K562 (cell line): ENCODE measurements around the gene INO80E. TPM values are rescaled to one million over a fixed set of nuclear protein-coding genes. Genes with fewer than 3 reads are reported as not detected.

Experiments
- ATAC-seq: fragments of 200-7000 bp; cut with Tn5 transposase; 3 replicates; pipeline ENCODE4 v1.9.1; 2020; ENCODE audit warnings: moderate library complexity
- BruUV-seq: library from RNA; stranded (reverse); fragments of 400-500 nt; replicated peaks from 2 replicates; lab custom pipeline; 2021; lab: Mats Ljungman, UMichigan
- CTCF ChIA-PET: fragments of 300-600 bp; formaldehyde crosslinking; extraction: SDS; loops from one replicate; lab custom pipeline; 2021; ENCODE audit warnings: low intra/inter-chr PET ratio; lab: Yijun Ruan, JAX
- POLR2A ChIA-PET: fragments of 300-600, 350-650 bp; sonication (Branson Sonifier 250); formaldehyde crosslinking; extraction: SDS; loops from one replicate; lab custom pipeline; 2021; ENCODE audit warnings: antibody characterized with exemption, inconsistent platforms; lab: Yijun Ruan, JAX
- DNase-seq, 4 experiments: peaks; one replicate each; pipeline versions ENCODE4 v3.0.0 to v3.0.0-alpha.2; 2011 to 2018; ENCODE audit warnings: low spot score in 3 of 4, mixed read lengths in 3 of 4; ENCODE audit errors: extremely low read depth in 1 of 4
- FAIRE-seq: peaks from 2 replicates; lab custom pipeline; 2011; peaks lifted over from hg19 to GRCh38; lab: Jason Lieb, UNC
- H2AFZ ChIP-seq: 2 replicates; pipeline ENCODE4 v1.6.0; 2011; ENCODE audit warnings: low read depth, low read length, control low read depth, inconsistent platforms
- H3K27ac ChIP-seq: fragments of 200-600 bp; 3 replicates; pipeline ENCODE4 v1.8.0; 2011; ENCODE audit warnings: low read depth, mild to moderate bottlenecking, control low read depth, inconsistent platforms, low read length, moderate library complexity, mixed read lengths; ENCODE audit errors: extremely low read depth
- H3K27me3 ChIP-seq, 2 experiments: fragments of 300-600 bp in 1 of 2; 2 replicates in 1 of 2; 3 replicates in 1 of 2; pipeline versions ENCODE4 v1.6.0 to v1.8.0; 2011; ENCODE audit warnings: inconsistent platforms in 2 of 2, low read length in 2 of 2, mild to moderate bottlenecking in 1 of 2, mixed read lengths in 1 of 2, moderate library complexity in 1 of 2; ENCODE audit not compliant: control insufficient read depth in 2 of 2, insufficient read depth in 2 of 2
- H3K36me3 ChIP-seq: fragments of 300-600 bp; 3 replicates; pipeline ENCODE4 v1.8.0; 2011; ENCODE audit warnings: mild to moderate bottlenecking, low read length, inconsistent platforms; ENCODE audit not compliant: control insufficient read depth, insufficient read depth
- H3K4me1 ChIP-seq, 2 experiments: fragments of 200-600 bp in 1 of 2; replicated peaks in 1 of 2; 2 replicates in 1 of 2; 3 replicates in 1 of 2; pipeline versions ENCODE4 v1.5.1 to v1.8.0; 2011; ENCODE audit warnings: inconsistent platforms in 2 of 2, low read length in 2 of 2, mild to moderate bottlenecking in 1 of 2, mixed read lengths in 1 of 2, moderate library complexity in 1 of 2; ENCODE audit not compliant: control insufficient read depth in 2 of 2, insufficient read depth in 2 of 2
- H3K4me2 ChIP-seq: 2 replicates; pipeline ENCODE4 v1.6.1; 2011; ENCODE audit warnings: low read length, control low read depth, inconsistent platforms, mixed read lengths; ENCODE audit not compliant: insufficient read depth
- H3K4me3 ChIP-seq: fragments of 200-600 bp; sonication (generic), shearing (Covaris generic); 2 replicates; pipeline ENCODE4 v1.5.1; 2016; ENCODE audit warnings: control low read depth, inconsistent platforms
- H3K79me2 ChIP-seq: fragments of 200-600 bp; 3 replicates; pipeline ENCODE4 v1.8.0; 2011; ENCODE audit warnings: low read length, inconsistent platforms; ENCODE audit not compliant: control insufficient read depth, insufficient read depth
- H3K9ac ChIP-seq, 2 experiments: 2 replicates each; pipeline versions ENCODE4 v1.6.0 to v1.6.1; 2011; ENCODE audit warnings: low read depth in 2 of 2, low read length in 2 of 2, control low read depth in 1 of 2, inconsistent platforms in 1 of 2, mild to moderate bottlenecking in 1 of 2, mixed read lengths in 1 of 2; ENCODE audit not compliant: insufficient read depth in 1 of 2
- H3K9me1 ChIP-seq: one replicate; pipeline ENCODE4 v1.6.0; 2011; ENCODE audit warnings: inconsistent platforms, mild to moderate bottlenecking, low read length, moderate library complexity; ENCODE audit not compliant: control insufficient read depth, insufficient read depth
- H3K9me3 ChIP-seq: replicated peaks from 2 replicates; pipeline ENCODE4 v1.5.1; 2011; ENCODE audit warnings: low read depth, low read length, inconsistent platforms; ENCODE audit not compliant: control insufficient read depth, insufficient read depth
- H4K20me1 ChIP-seq: replicated peaks from 2 replicates; pipeline ENCODE4 v1.6.1; 2011; ENCODE audit warnings: low read length, inconsistent platforms, mixed read lengths; ENCODE audit not compliant: control insufficient read depth, insufficient read depth
- ADNP ChIP-seq: fragments of 200-800 bp; sonication (Bioruptor generic); IDR thresholded peaks from 2 replicates; pipeline ENCODE4 v1.6.1; 2016; ENCODE audit warnings: missing genetic modification characterization, missing compliant biosample characterization
- CTCFL ChIP-seq: IDR thresholded peaks from 2 replicates; pipeline ENCODE4 v1.6.1; 2011; ENCODE audit warnings: borderline replicate concordance, low read depth, mild to moderate bottlenecking, moderate library complexity, low read length; ENCODE audit not compliant: insufficient read depth, poor library complexity, severe bottlenecking
- HIVEP1 ChIP-seq: fragments of 250-450 bp; sonication (Bioruptor Pico); IDR thresholded peaks from 2 replicates; pipeline ENCODE4 v1.4.0; 2020; ENCODE audit warnings: mild to moderate bottlenecking
- PBX2 ChIP-seq, 2 experiments: IDR thresholded peaks in 1 of 2; conservative IDR thresholded peaks in 1 of 2; 2 replicates each; pipeline ENCODE4 v1.6.1; 2016; ENCODE audit warnings: low read depth in 2 of 2, mild to moderate bottlenecking in 1 of 2, missing compliant biosample characterization in 1 of 2, missing genetic modification characterization in 1 of 2, moderate library complexity in 1 of 2
- PREB ChIP-seq: sonication (generic); formaldehyde crosslinking; IDR thresholded peaks from 2 replicates; pipeline ENCODE4 v1.8.1; 2023; ENCODE audit warnings: mild to moderate bottlenecking, missing genetic modification reagents
- PRPF4 ChIP-seq: fragments of 200-400 bp; formaldehyde crosslinking; IDR thresholded peaks from one replicate; pipeline ENCODE4 v1.6.1; 2017; ENCODE audit warnings: low read length, low read depth, mild to moderate bottlenecking; ENCODE audit not compliant: insufficient read depth, poor library complexity, severe bottlenecking
- RBFOX2 ChIP-seq: fragments of 200-400 bp; formaldehyde crosslinking; IDR thresholded peaks from 2 replicates; pipeline ENCODE4 v1.6.1; 2017; ENCODE audit warnings: low read depth, mild to moderate bottlenecking, low read length, moderate library complexity
- TFAM ChIP-seq: fragments of 250-450 bp; sonication (Bioruptor Pico); conservative IDR thresholded peaks from 2 replicates; pipeline ENCODE4 v1.5.0; 2021; ENCODE audit warnings: mild to moderate bottlenecking, moderate library complexity
- TRIM24 ChIP-seq, 2 experiments: fragments of 450-650 bp; IDR thresholded peaks; 2 replicates each; pipeline ENCODE4 v1.6.1; 2016
- ZBTB33 ChIP-seq: sonication (generic); formaldehyde crosslinking; IDR thresholded peaks from 2 replicates; pipeline ENCODE4 v1.8.1; 2023; ENCODE audit warnings: mild to moderate bottlenecking, missing genetic modification reagents
- ZKSCAN8 ChIP-seq: fragments of 200-800 bp; sonication (Bioruptor generic); IDR thresholded peaks from 2 replicates; pipeline ENCODE4 v1.6.1; 2016; ENCODE audit warnings: missing genetic modification characterization, missing compliant biosample characterization
- ZNF668 ChIP-seq: fragments of 250-450 bp; sonication (Bioruptor Pico); IDR thresholded peaks from 2 replicates; pipeline ENCODE4 v1.8.0; 2022; ENCODE audit warnings: mild to moderate bottlenecking, inconsistent platforms
- WGBS: fragments of 100-300 bp; shearing (Covaris generic); methylation state at CpG from one replicate; pipeline ENCODE4 v1.1.6; 2016; ENCODE audit warnings: low coverage, mixed read lengths; ENCODE audit not compliant: insufficient coverage; ENCODE audit errors: missing lambda C conversion rate; 5-methylcytosine and 5-hydroxymethylcytosine counted together
- in situ Hi-C: fragments of 300-500 bp; cut with MboI; formaldehyde crosslinking; loops from 4 replicates; pipeline ENCODE4 v1.15.0; 2018; ENCODE audit warnings: inconsistent platforms, mixed read lengths
- intact Hi-C: fragments of 100-400 bp; cut with micrococcal nuclease; formaldehyde crosslinking; loops from 2 replicates; pipeline ENCODE4 v1.14.2; 2022
- polyA plus RNA-seq, 8 experiments: library from polyadenylated mRNA; depleted of rRNA in 4 of 8; stranded (reverse) in 5 of 8; unstranded in 3 of 8; fragments of >200 nt; fragmentation: Nextera tagmentation in 2 of 8; fragmentation: Illumina TruSeq in 1 of 8; extraction: Ambion mirVana in 2 of 8; extraction: Trizol in 1 of 8; gene quantifications; 2 replicates each; pipeline versions ENCODE4 v1.2.1 to v1.2.3, GENCODE V29; 2011 to 2014; ENCODE audit warnings: inconsistent platforms in 1 of 8, missing spikeins in 1 of 8
- total RNA-seq, 7 experiments: library from RNA; depleted of rRNA in 6 of 7; stranded (reverse); fragments of >200 nt in 6 of 7; fragmentation: Illumina TruSeq in 2 of 7; extraction: Trizol in 2 of 7; gene quantifications; 2 replicates each; pipeline versions ENCODE4 v1.2.1 to v1.2.3, GENCODE V29; 2011 to 2021; ENCODE audit warnings: low replicate concordance in 1 of 7

Gene INO80E
- total and polyA plus RNA-seq, 9 of the 15 experiments (the other 6 are each of a cell fraction or from before 2014, with no cell fraction given) = 0.31 to 102 (median 49.3) TPM

GRCh38 chr16:30002614-30003346 is 6.7 kb downstream of the INO80E start:
- WGBS = 81% methylated on average over 16 of the region's 19 CpGs
- FAIRE-seq = no peak
- DNase-seq = no peak
- Histone ChIP-seq H4K20me1 (0 out of 2 replicates have a peak, but pooled peaks cover 5% of the 10 kb centered on the region), H3K9me3 (no peaks in the 10 kb centered on the region), H3K4me2 (no peak overlapping the region), H3K36me3 (peaks cover 23% of the 10 kb centered on the region; the same call in 2 of the 3 replicates), H3K9me1 (no peaks in the 10 kb centered on the region), H2AFZ (no peak overlapping the region), H3K4me1 (peaks cover 0 to 58% of the 10 kb centered on the region in 2 experiments; a peak in 2 of 5 replicates), H3K4me3 (no peak overlapping the region), H3K79me2 (no peaks in the 10 kb centered on the region), H3K9ac (peak overlapping the region in 1 of 2 experiments; percentile 71; a peak in 2 of 4 replicates), H3K27ac (no peak overlapping the region)
- no peak for ATAC-seq
- CTCF ChIA-PET = interaction anchor here (0.6 kb wide), 1 partner anchor 85 kb away, joined by 3 read pairs; no protein-coding TSS in a partner anchor
- in situ Hi-C loops = no loop called here
- TF ChIP-seq ZBTB33 (CRISPR knock-in tag) (peak; percentile 61; the same call in 1 of the 2 replicates), PRPF4 (no peak), TRIM24 (IDR thresholded peaks at IDR 0.05) (no peak), RBFOX2 (0 out of 2 replicates have a peak, but pooled peaks have one; percentile 17), PBX2 (CRISPR knock-in tag; IDR thresholded peaks at IDR 0.05; ENCODE audit: low read depth) (no peak), PBX2 (tag; conservative IDR thresholded peaks at IDR 0.05; ENCODE audit: low read depth) (no peak), CTCFL (no peak), ZKSCAN8 (CRISPR knock-in tag) (no peak), ZNF668 (CRISPR knock-in tag) (no peak), TFAM (CRISPR knock-in tag) (no peak), PREB (CRISPR knock-in tag) (no peak), ADNP (tag) (no peak), HIVEP1 (no peak)
- TF ChIP-seq, all 486 proteins: peak for 2
- POLR2A ChIA-PET = interaction anchor here (0.5 to 0.6 kb wide), 2 partner anchors 12 to 63 kb away, joined by 3 read pairs; partner anchors contain the start of gene ALDOA
- H3K27me3 ChIP-seq = no peaks in the 10 kb centered on the region
- BruUV-seq = no TSS peak
- intact Hi-C loops = no loop called here
